Lung (tissue), 16 donors: ENCODE data around the gene KRTAP12-4. TPM values are rescaled to one million over a fixed set of nuclear protein-coding genes. Genes with fewer than 3 reads are reported as not detected.

Experiments
- ATAC-seq: fragments of 200-7000 bp; cut with Tn5 transposase; one replicate; pipeline ENCODE4 v1.9.1; 2020; ENCODE audit warnings: moderate number of reproducible peaks; ENCODE audit not compliant: insufficient read depth, low FRiP score
- DNase-seq, 3 donors: peaks; one replicate each; pipeline ENCODE4 v3.0.0-alpha.2; 2013 to 2017
- H3K27ac ChIP-seq, 2 donors: one replicate each; pipeline ENCODE4 v1.5.1; 2013; ENCODE audit warnings: mild to moderate bottlenecking in 2 of 2, moderate library complexity in 2 of 2, control low read depth in 1 of 2, inconsistent platforms in 1 of 2, low read depth in 1 of 2, low read length in 1 of 2
- H3K27me3 ChIP-seq, 3 donors: one replicate each; pipeline ENCODE4 v1.5.1; 2013; ENCODE audit warnings: low read length in 2 of 3; ENCODE audit not compliant: control insufficient read depth in 3 of 3, insufficient read depth in 3 of 3
- H3K36me3 ChIP-seq, 4 donors: one replicate each; pipeline ENCODE4 v1.5.1; 2013; ENCODE audit warnings: low read length in 4 of 4, mild to moderate bottlenecking in 1 of 4, moderate library complexity in 1 of 4; ENCODE audit not compliant: control insufficient read depth in 4 of 4, insufficient read depth in 4 of 4
- H3K4me1 ChIP-seq, 5 donors: one replicate each; pipeline ENCODE4 v1.5.1; 2013; ENCODE audit warnings: low read length in 5 of 5, mild to moderate bottlenecking in 2 of 5, moderate library complexity in 1 of 5; ENCODE audit not compliant: control insufficient read depth in 5 of 5, insufficient read depth in 5 of 5
- H3K4me3 ChIP-seq: one replicate; pipeline ENCODE4 v1.5.1; 2013; ENCODE audit warnings: mild to moderate bottlenecking, control low read depth, moderate library complexity
- H3K9ac ChIP-seq, 2 donors: one replicate each; pipeline ENCODE4 v1.5.1; 2013; ENCODE audit warnings: low read length in 2 of 2, control low read depth in 1 of 2; ENCODE audit not compliant: insufficient read depth in 1 of 2
- H3K9me3 ChIP-seq, 4 donors: one replicate each; pipeline ENCODE4 v1.5.1; 2013; ENCODE audit warnings: low read length in 3 of 4, mild to moderate bottlenecking in 1 of 4, moderate library complexity in 1 of 4; ENCODE audit not compliant: control insufficient read depth in 4 of 4, insufficient read depth in 3 of 4
- WGBS, 2 donors: extraction: QIAGEN DNeasy Blood & Tissue Kit; methylation state at CpG; one replicate each; pipeline ENCODE4 v1.1.7; 2013; 5-methylcytosine and 5-hydroxymethylcytosine counted together
- long read RNA-seq, 5 donors: transcript quantifications; one replicate each; lab custom pipeline, GENCODE V29; 2026
- polyA plus RNA-seq, 2 donors: library from polyadenylated mRNA; stranded (reverse); fragments of 200-250 nt; gene quantifications; one replicate each; pipeline ENCODE4 v1.2.1, GENCODE V29; 2013
- total RNA-seq, 2 donors: library from RNA; depleted of rRNA in 1 of 2; stranded (reverse); fragments of >200 nt in 1 of 2; gene quantifications; one replicate each; pipeline ENCODE4 v1.2.1, GENCODE V29; 2014 to 2021
- TF ChIP-seq, protein P1 (sequence below): IDR thresholded peaks from 2 replicates; pipeline ENCODE4 v1.5.1; 2012; ENCODE audit warnings: mild to moderate bottlenecking; ENCODE audit errors: control extremely low read depth, extremely low read depth
- donor health status: control.
- donor health status: control.
- donor health status: Bipolar disorder and iron deficiency.
- donor health status: healthy.
- donor health status: DM: yes; HTN: yes; CAD: no.

The KRTAP12-4 gene, protein sequence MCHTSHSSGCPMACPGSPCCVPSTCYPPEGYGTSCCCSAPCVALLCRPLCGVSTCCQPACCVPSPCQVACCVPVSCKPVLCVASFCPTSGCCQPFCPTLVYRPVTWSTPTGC
- not detected for total RNA-seq
- not detected for polyA plus RNA-seq
- long read RNA-seq, donor 1: 0 reads
- long read RNA-seq, donor 2: 0 reads
- long read RNA-seq, donor 3: 0 reads
- long read RNA-seq, donor 4: 0 reads
- long read RNA-seq, donor 5: 0 reads

GRCh38 chr21:44654576-44655175 lies at the start of gene KRTAP12-4:
TSS of gene KRTAP12-4 (minus strand) at chr21:44654659. CDS start at chr21:44654614, 45 bp downstream.
- peaks cover 0 to 1% (median 0%) of the 10 kb centered on the region in 5 donors for H3K4me1 ChIP-seq
- peaks cover 0 to 12% (median 2%) of the 10 kb centered on the region in 4 donors for H3K9me3 ChIP-seq
- H3K36me3 ChIP-seq: no peaks in the 10 kb centered on the region
- H3K27me3 ChIP-seq: no peaks in the 10 kb centered on the region
- no peak within 1 kb of the TSS for H3K27ac ChIP-seq
- no peak within 1 kb of the TSS for H3K9ac ChIP-seq
- DNase-seq: no peak
- no peak for ATAC-seq
- 66 to 73% methylated on average over 9 of the region's 9 CpGs for WGBS, 2 donors
- TF ChIP-seq, protein P1, sequence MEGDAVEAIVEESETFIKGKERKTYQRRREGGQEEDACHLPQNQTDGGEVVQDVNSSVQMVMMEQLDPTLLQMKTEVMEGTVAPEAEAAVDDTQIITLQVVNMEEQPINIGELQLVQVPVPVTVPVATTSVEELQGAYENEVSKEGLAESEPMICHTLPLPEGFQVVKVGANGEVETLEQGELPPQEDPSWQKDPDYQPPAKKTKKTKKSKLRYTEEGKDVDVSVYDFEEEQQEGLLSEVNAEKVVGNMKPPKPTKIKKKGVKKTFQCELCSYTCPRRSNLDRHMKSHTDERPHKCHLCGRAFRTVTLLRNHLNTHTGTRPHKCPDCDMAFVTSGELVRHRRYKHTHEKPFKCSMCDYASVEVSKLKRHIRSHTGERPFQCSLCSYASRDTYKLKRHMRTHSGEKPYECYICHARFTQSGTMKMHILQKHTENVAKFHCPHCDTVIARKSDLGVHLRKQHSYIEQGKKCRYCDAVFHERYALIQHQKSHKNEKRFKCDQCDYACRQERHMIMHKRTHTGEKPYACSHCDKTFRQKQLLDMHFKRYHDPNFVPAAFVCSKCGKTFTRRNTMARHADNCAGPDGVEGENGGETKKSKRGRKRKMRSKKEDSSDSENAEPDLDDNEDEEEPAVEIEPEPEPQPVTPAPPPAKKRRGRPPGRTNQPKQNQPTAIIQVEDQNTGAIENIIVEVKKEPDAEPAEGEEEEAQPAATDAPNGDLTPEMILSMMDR: no peak
- H3K4me3 ChIP-seq: no peak within 1 kb of the TSS

DNA sequence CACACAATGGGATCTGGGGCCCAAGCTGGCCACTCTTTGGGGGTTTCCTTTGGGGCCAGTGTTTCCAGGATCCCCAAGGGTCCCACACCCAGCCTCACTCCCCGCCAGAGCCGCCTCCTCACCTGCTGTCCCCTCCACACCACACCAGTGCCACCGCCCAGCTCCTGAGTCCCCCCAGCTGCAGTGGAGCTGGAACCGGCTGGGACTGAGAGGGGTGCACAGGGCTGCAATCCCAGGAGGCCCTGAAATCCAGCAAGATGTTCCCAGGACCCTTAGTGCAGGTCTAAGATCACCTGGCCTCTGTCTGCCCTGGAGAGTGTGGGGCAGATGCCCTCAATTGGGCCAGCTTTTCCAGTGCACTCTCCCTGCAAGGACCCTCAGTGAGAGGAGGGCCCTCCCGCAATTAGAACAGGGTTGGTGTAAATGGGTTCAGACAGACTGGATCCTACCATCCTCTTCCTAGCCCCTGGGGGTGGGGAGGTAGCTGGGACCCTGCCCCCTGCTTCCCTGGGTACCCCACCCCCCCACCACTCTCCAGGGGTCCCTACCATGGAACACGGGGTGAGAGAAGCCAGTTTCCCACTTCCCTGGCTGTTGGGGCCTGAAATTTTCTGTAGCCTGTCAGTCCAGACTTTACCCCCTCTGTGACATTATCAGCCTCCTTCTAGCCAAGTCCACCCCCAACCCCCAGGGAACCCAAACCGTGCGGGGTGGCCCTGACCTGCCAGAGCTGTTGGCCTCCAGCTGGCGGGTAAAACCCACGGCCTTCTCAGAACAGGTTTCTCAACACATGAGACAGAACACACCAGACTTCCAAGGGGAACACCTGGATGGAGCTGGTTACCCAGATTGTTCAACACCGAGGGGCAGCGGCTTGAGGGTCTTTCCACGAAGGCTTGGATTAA lies 49.5 kb upstream of the KRTAP12-4 start:
- DNase-seq: no peak
- H3K9me3 ChIP-seq: peaks cover 0 to 14% (median 0%) of the 10 kb centered on the region in 4 donors
- ATAC-seq: no peak
- peaks cover 0 to 4% (median 0%) of the 10 kb centered on the region in 5 donors for H3K4me1 ChIP-seq
- 40 to 48% methylated on average over 13 of the region's 13 CpGs for WGBS, 2 donors
- no peaks in the 10 kb centered on the region for H3K36me3 ChIP-seq
- no peak overlapping the region for H3K4me3 ChIP-seq
- H3K27me3 ChIP-seq: peaks cover 22 to 67% (median 36%) of the 10 kb centered on the region in 3 donors
- H3K9ac ChIP-seq: no peak overlapping the region
- H3K27ac ChIP-seq: no peak overlapping the region
- TF ChIP-seq, protein P1: no peak

- H3K27me3 ChIP-seq: peaks cover 21 to 63% (median 28%) of the 10 kb centered on the region in 3 donors
- H3K27ac ChIP-seq: no peak overlapping the region
- ATAC-seq (no peak), DNase-seq (no peak)
- H3K36me3 ChIP-seq: no peaks in the 10 kb centered on the region
- H3K4me3 ChIP-seq: no peak overlapping the region
- H3K9me3 ChIP-seq: peaks cover 0 to 11% (median 0%) of the 10 kb centered on the region in 4 donors
- TF ChIP-seq, protein P1: no peak
- H3K4me1 ChIP-seq: peaks cover 0 to 4% (median 0%) of the 10 kb centered on the region in 5 donors
- WGBS, 2 donors: 51% methylated on average over 16 of the region's 16 CpGs
- no peak overlapping the region for H3K9ac ChIP-seq
Observed at GRCh38 chr21:44702973-44703730, 48.7 kb upstream of the KRTAP12-4 start.
